Uterus (tissue), 2 donors: ENCODE data around the gene ITPA.

Source experiments
- CTCF ChIP-seq, 4 experiments: fragments of 200-600 bp in 2 of 4; fragments of 450-650 bp in 2 of 4; sonication (generic) in 2 of 4; IDR thresholded peaks; one replicate each; pipeline ENCODE4 v1.5.1; 2016 to 2019; ENCODE audit warnings: antibody characterized with exemption in 4 of 4, mild to moderate bottlenecking in 2 of 4, moderate library complexity in 1 of 4
- POLR2A ChIP-seq, 2 donors: fragments of 450-650 bp; IDR thresholded peaks; one replicate each; pipeline ENCODE4 v1.6.1; 2016; ENCODE audit warnings: antibody characterized with exemption in 2 of 2, mild to moderate bottlenecking in 1 of 2, moderate library complexity in 1 of 2

GRCh38 chr20:3166913-3167342 lies 42.4 kb upstream of the ITPA start:
- TF ChIP-seq CTCF (IDR thresholded peaks at IDR 0.05) (no peak), POLR2A (IDR thresholded peaks at IDR 0.05) (no peak)
